A673 (cell line): ENCODE measurements around the gene CDH12.

Source experiments
- EZH2 ChIP-seq: fragments of 200-600 bp; sonication (generic); IDR thresholded peaks from 2 replicates; pipeline ENCODE4 v1.6.1; 2017; ENCODE audit warnings: borderline replicate concordance, low read depth, mild to moderate bottlenecking, mixed read lengths, antibody characterized with exemption, low read length; ENCODE audit not compliant: poor library complexity, severe bottlenecking
- TF ChIP-seq, protein P1 (sequence below): fragments of 300-800, 200-600 bp; sonication (generic); conservative IDR thresholded peaks from 2 replicates; pipeline ENCODE4 v1.5.1; 2017; ENCODE audit warnings: low read depth, mild to moderate bottlenecking, antibody characterized with exemption, low read length, moderate library complexity, mixed read lengths

DNA sequence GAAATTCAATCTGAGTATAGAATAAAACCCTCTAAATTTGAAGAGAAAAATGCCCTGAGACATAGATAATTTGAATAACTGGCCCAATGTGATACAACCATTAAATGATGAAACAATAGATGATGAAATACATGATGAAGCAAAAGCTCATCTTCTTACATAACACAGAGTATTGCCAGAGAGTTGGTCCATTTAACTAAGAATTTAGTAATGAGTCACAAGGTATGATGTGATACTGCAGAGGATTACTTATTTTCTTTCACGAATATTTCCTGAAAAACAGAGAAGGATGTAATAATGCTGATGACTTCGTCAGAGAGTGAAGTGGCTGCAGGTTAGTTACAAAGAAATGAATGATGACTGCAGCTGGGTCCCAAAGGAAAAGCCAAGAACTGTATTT lies 379.3 kb downstream of the CDH12 start:
- TF ChIP-seq, protein P1, sequence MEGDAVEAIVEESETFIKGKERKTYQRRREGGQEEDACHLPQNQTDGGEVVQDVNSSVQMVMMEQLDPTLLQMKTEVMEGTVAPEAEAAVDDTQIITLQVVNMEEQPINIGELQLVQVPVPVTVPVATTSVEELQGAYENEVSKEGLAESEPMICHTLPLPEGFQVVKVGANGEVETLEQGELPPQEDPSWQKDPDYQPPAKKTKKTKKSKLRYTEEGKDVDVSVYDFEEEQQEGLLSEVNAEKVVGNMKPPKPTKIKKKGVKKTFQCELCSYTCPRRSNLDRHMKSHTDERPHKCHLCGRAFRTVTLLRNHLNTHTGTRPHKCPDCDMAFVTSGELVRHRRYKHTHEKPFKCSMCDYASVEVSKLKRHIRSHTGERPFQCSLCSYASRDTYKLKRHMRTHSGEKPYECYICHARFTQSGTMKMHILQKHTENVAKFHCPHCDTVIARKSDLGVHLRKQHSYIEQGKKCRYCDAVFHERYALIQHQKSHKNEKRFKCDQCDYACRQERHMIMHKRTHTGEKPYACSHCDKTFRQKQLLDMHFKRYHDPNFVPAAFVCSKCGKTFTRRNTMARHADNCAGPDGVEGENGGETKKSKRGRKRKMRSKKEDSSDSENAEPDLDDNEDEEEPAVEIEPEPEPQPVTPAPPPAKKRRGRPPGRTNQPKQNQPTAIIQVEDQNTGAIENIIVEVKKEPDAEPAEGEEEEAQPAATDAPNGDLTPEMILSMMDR, result no peak
- TF ChIP-seq EZH2, result no peak
